Measurements from ENCODE around the gene TSPO. TPM values are rescaled to one million over a fixed set of nuclear protein-coding genes. Genes with fewer than 3 reads are reported as not detected.

Gene TSPO
- polyA plus RNA-seq, 6 donors from 2014 or later: 247 to 323 (median 288) TPM

DNA sequence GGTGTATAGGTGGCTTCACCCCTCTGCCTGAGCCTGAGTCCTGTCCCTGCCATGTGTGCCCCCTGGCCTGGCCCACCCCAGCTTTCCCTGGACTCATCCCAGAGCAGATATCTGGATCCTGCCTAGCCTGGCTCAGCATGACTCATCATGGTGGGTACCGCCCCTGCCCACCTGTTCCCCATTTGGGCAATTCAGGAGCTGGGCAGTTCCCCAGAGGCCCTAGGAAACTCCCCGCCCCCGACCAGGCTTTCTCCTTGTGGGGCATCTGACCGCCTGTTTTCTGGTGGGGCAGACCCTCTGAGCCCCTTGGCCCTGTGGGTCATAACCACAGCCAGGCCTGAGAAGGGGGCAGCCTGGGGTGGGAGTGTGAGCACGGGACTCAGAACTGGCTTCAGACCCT lies 4.4 kb downstream of the TSPO start:
- Mint-ChIP-seq H3K36me3 (no peaks in the 10 kb centered on the region), H3K9me3 (no peaks in the 10 kb centered on the region), H3K4me3 (no peak overlapping the region), H3K27ac (no peak overlapping the region), H3K27me3 (no peaks in the 10 kb centered on the region), H3K4me1 (peaks cover 22 to 45% (median 27%) of the 10 kb centered on the region in 3 donors)
- DNase-seq: no peak
- ATAC-seq (ENCODE audit: low read depth in 2 of 2): no peak

DNA sequence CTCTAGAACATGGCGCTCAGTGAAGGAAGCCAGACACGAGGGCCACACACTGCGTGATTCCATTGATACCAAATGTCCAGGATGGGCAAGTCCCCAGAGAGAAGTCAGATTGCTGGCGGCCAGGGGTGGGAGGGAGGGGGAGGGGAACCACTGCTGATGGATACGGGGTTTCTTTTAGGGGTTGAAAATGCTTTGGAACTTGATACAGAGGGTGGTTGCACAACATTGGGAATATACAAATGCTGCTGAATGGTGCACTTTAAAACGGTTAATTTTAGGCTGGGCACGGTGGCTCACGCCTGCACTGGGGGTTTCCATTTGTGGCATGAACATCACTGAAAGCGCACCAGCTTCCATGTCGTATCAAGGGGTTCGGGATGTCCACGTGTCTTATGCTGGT lies 5.1 kb downstream of the TSPO start:
- Mint-ChIP-seq H3K27me3 (no peaks in the 10 kb centered on the region), H3K4me1 (peaks cover 18 to 39% (median 22%) of the 10 kb centered on the region in 3 donors), H3K27ac (peak overlapping the region in 1 of 6 donors; percentile 50), H3K4me3 (peak overlapping the region in 1 of 8 donors; percentile 15), H3K36me3 (no peaks in the 10 kb centered on the region), H3K9me3 (no peaks in the 10 kb centered on the region)
- ATAC-seq (ENCODE audit: low read depth in 2 of 2) (no peak), DNase-seq (no peak)

DNA sequence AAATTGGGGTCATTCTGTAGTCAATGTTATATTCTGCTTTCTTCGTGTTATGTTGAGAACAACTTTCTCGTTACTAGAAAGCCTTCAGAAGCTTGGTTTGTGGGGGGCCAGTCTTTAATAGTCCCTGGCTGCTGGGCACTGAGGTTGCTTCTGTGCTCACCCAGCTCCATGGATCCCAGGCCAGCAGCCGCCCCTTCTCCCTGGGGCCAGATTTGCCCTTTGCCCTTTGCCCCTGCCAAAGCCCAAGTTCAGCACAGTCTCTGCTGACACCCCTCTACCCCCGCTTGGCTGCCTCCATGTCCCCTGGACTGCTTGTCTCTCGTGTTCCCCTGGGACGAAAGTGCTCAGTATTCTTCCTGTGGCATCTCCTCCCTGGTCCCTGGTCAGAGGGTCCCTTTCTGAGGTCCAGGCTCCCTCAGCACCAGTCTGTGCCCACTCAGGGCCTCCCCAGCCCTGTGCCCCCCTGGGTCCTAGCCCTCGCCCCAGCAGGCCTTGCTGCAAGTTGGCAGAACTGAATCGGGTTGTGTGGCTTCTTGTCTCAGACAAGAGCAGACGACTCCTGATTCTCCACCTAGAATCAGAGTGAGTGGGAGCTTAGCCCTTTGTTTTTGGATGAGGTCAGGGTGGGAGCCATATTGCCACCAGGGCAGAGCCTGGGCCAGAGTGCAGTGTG lies 6.7 kb downstream of the TSPO start:
- Mint-ChIP-seq H3K9me3 (no peaks in the 10 kb centered on the region), H3K27ac (peak overlapping the region in 1 of 6 donors; percentile 44), H3K4me1 (peaks cover 10 to 28% (median 18%) of the 10 kb centered on the region in 3 donors), H3K27me3 (no peaks in the 10 kb centered on the region), H3K36me3 (no peaks in the 10 kb centered on the region), H3K4me3 (peak overlapping the region in 1 of 8 donors; percentile 37)
- no peak for ATAC-seq (ENCODE audit: low read depth in 2 of 2)
- no peak for DNase-seq

DNA sequence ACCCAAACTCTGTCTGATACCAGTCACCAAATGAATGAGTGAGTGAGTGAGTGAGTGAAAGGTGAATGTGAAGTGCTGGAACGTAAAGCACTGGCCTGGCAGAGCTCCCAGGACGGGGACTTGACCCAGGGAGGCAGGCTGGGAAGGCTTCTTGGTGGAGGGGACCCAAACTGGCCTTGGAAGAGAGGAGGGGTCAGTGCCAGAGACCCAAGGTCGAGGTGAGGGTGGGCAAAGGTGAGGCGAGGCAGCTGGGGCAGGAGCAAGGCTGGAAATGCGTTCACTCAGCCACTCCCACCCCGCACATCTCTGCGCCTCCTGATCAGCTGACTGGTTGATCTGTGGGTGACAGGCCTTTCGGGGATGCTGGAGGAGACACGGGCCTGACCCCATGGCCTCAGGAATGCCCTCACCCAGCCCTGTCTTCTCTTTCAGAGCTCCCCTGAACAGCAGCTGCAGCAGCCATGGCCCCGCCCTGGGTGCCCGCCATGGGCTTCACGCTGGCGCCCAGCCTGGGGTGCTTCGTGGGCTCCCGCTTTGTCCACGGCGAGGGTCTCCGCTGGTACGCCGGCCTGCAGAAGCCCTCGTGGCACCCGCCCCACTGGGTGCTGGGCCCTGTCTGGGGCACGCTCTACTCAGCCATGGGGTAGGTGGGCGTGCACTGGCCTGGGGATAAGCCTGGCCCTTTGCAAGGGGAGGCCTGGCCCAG lies 7.6 kb downstream of the TSPO start:
- H3K4me1 Mint-ChIP-seq: peaks cover 9 to 29% (median 19%) of the 10 kb centered on the region in 3 donors

DNA sequence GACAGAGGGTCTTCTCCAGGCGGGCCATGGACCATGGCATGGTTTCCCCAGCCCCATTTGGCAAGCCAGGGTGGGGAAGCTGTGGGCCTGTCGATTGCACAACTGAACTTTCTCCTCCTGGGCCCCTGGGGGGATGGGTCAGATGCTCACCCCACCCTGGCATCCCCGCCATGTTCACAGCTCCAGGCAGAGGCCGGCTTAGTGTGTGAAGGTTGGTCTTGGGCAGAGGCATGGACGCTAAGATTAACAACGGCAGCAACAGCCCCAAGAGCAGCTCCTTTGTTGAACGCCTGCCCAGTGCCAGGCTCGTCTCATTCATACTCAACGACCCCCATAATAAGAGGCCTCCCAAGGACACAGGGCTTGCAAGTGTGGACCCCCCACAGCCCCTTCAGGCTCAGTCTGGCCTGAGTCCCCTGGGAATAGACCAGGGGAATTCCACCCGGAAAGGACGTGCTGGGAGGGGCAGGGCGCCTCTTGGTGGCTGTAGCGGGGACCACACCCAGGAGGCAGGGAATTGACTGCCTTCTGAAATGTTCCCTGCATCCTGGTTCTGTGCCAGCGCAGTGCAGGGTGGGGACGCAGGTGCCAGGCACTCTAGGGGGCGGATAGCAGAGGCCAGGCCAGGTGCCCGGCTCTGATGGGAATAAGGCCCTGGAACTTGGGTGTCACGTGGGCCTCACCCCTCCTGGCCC lies 8.3 kb downstream of the TSPO start:
- Mint-ChIP-seq H3K4me3 (no peak overlapping the region), H3K27me3 (no peaks in the 10 kb centered on the region), H3K4me1 (peaks cover 13 to 32% (median 25%) of the 10 kb centered on the region in 3 donors), H3K36me3 (peaks cover 0 to 4% of the 10 kb centered on the region in 2 donors), H3K9me3 (no peaks in the 10 kb centered on the region), H3K27ac (no peak overlapping the region)
- DNase-seq (no peak), ATAC-seq (ENCODE audit: low read depth in 2 of 2) (no peak)

More for the DNA sequence above, 7.6 kb downstream of the TSPO start:
- Mint-ChIP-seq H3K4me3 (no peak overlapping the region), H3K27me3 (no peaks in the 10 kb centered on the region), H3K27ac (peak overlapping the region in 2 of 6 donors; percentile 10 to 79), H3K9me3 (no peaks in the 10 kb centered on the region), H3K36me3 (peaks cover 0 to 3% of the 10 kb centered on the region in 2 donors)
- ATAC-seq (ENCODE audit: low read depth in 2 of 2): no peak
- DNase-seq: no peak

DNA sequence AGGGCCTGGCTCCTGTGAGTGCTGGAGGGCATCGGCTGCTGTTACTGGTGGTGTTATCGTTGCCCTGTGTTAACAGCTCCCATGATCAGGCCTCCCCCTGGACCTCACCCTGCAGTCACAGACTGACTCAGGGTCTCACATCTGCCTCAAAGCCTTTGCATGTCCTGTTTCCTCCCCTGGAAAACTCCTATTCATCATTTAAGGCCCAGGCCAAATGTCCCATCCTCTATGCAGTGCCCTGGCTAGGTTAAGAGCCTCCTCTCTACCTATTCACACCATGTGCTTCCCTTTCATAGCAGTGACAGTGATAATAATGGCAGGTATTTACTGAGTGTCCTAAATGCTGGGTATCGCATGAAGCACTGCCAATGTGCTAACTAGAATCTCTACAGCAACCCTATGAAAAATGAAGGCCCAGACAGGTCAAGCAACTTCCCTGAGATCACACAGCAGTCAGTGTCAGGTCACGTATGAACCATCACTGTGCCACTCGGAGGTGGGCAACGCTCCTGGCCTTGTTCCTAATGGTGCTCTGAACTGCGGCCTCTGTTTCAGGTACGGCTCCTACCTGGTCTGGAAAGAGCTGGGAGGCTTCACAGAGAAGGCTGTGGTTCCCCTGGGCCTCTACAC lies 9.3 kb downstream of the TSPO start:
- ATAC-seq (ENCODE audit: low read depth in 2 of 2) (no peak), DNase-seq (no peak)
- Mint-ChIP-seq H3K36me3 (peaks cover 0 to 4% of the 10 kb centered on the region in 2 donors), H3K4me1 (peaks cover 17 to 31% (median 25%) of the 10 kb centered on the region in 3 donors), H3K27me3 (no peaks in the 10 kb centered on the region), H3K4me3 (no peak overlapping the region), H3K27ac (peak overlapping the region in 1 of 6 donors; percentile 60), H3K9me3 (no peaks in the 10 kb centered on the region)

DNA sequence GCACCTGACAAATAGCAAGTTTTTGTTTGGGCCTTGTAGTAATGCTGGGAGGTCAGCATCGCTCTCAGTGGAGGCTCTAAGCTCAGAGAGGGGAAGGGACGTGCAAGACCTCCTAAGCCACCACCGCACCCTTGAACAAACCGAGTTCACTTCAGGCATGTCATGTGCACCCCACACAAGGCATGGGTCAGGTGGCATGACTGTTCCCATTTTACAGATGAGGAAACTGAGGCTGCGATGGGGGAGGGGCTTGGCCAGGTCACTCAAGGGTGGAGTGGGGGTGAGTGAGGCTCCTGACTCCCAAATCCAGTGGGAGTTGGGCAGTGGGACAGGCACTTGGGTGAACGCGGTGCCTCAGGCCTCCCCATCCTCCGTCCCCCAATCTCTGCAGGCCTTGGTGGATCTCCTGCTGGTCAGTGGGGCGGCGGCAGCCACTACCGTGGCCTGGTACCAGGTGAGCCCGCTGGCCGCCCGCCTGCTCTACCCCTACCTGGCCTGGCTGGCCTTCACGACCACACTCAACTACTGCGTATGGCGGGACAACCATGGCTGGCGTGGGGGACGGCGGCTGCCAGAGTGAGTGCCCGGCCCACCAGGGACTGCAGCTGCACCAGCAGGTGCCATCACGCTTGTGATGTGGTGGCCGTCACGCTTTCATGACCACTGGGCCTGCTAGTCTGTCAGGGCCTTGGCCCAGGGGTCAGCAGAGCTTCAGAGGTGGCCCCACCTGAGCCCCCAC lies 11.2 kb downstream of the TSPO start:
- no peak overlapping the region for H3K27ac Mint-ChIP-seq
- peaks cover 17 to 25% (median 21%) of the 10 kb centered on the region in 3 donors for H3K4me1 Mint-ChIP-seq
- H3K4me3 Mint-ChIP-seq: no peak overlapping the region
- no peaks in the 10 kb centered on the region for H3K9me3 Mint-ChIP-seq
- ATAC-seq (ENCODE audit: low read depth in 2 of 2) (no peak), DNase-seq (no peak)
- no peaks in the 10 kb centered on the region for H3K27me3 Mint-ChIP-seq
- H3K36me3 Mint-ChIP-seq: peaks cover 0 to 4% of the 10 kb centered on the region in 2 donors

DNA sequence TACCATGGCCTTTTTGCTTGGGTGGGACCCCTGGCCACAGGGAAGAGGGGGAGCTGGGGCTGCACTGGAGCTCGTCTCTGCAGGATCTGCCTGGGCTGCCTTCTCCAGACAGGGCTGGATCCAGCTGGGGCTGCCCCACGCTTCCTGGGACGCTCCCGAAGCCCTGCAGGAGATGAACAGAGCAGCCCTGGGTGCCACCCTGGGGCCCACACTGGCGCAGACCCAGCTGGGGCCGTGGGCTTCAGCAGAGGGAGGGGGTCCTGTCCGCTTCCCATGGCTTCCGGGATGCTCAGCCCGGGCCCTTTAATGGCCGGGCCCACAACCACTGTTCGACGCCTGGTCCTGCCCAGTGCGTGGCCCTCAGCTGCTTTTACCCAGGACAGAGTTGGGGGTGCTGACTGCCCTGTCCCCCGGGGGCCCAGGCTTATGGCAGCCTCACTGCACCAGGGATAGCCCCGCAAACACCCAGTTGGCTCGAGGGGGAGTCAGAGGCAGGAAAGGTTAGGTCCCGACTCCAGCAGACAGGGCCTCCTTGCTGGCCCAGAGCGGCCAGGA lies 12.0 kb downstream of the TSPO start:
- Mint-ChIP-seq H3K9me3 (no peaks in the 10 kb centered on the region), H3K27ac (peak overlapping the region in 2 of 6 donors; percentile 14 to 92), H3K4me1 (peaks cover 15 to 20% (median 17%) of the 10 kb centered on the region in 3 donors), H3K4me3 (peak overlapping the region in 2 of 8 donors; percentile 14 to 24), H3K36me3 (peaks cover 0 to 4% of the 10 kb centered on the region in 2 donors), H3K27me3 (no peaks in the 10 kb centered on the region)
- ATAC-seq (ENCODE audit: low read depth in 2 of 2): no peak
- DNase-seq: no peak

DNA sequence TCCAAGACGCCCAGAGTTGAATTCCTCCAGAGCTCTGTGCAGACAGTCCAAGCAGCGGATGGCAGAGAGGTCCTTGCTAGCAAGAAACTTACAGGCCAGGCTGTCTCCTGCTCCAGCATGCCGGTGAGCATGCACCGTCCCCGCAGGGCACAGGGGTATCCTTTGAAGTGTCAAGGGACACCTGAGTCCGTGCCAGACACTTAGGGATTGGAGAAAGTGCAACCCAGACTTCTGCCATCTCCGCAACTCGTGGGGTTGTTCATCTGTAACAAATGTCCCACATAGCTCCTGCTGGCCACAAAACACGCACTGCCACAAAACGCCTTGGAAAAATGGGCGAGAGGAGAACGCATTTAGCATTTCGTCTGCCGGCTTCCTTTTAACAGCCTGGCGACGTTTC lies 13.3 kb downstream of the TSPO start:
- Mint-ChIP-seq H3K36me3 (peaks cover 0 to 4% of the 10 kb centered on the region in 2 donors), H3K4me1 (peaks cover 13 to 17% (median 16%) of the 10 kb centered on the region in 3 donors), H3K9me3 (no peaks in the 10 kb centered on the region), H3K27me3 (no peaks in the 10 kb centered on the region), H3K4me3 (no peak overlapping the region), H3K27ac (peak overlapping the region in 2 of 6 donors; percentile 14 to 93)
- DNase-seq (no peak), ATAC-seq (ENCODE audit: low read depth in 2 of 2) (no peak)

DNA sequence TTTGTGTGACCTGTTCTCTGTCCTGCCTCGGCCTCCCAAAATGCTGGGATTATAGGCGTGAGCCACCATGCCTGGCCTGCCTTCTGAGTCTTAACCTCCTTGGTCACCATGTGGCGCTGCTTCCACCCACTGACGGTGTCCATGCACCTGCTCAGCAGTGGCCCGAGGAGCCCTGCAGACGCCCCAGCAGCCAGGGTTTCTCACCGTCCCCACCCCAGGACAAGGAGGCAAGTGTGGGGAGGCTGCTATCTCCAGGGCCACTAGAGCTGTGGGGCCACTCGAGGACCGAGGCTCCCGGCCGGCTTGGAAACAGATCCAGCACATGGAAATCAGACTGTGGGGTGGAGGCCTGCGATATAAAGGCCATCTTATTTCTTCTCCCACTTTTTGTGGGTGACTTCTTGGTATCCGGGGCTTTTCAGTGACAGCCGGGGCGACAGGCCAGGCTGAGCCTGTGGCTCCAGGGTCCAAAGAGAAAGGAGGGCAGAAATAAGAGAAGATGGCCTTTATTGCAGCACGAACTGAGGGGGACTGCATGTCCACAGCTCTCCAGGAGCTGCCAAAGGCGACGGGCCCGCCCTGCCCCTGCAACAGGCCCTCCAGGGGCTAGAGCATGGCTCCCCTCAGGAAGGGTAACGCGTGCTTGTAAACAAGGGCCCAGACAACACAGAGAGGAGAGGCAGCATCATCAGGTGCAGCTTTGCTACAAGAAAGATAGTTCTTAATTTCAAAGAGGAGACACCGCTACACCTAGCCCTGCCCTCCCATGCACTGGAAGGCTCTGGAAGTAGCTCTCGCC lies 15.0 kb downstream of the TSPO start:
- no peak overlapping the region for H3K27ac Mint-ChIP-seq

DNA sequence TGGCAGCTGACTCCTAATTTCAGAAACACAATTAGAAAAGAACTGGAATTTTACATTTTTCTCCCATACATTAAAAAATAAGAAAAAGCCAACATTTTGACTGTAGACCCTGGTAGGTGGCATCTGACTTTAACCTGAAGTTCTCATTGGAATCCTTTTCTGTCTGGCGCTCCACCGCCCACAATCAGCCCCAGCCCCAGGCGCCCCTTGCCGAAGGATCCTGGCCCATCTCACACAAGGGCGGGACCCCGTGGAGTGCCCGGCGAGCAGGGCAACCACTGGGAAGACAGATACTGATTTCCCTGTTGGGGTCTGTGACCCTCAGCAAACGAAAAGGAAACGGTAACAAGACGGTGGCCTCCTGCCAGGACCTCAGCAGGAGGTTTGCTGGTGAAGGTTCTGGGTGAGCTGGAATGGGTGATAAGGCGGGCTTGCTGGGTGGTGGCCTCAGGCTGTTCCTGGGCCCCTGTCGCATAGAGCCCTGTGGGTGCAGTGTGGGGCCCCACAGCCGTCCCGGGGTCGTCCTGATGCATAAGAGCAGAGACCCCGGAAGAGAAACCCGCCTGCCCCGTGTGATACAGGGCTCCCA lies 15.7 kb downstream of the TSPO start:
- peaks cover 0 to 4% of the 10 kb centered on the region in 2 donors for H3K36me3 Mint-ChIP-seq
- no peak overlapping the region for H3K4me3 Mint-ChIP-seq
- H3K27ac Mint-ChIP-seq: no peak overlapping the region
- H3K9me3 Mint-ChIP-seq: no peaks in the 10 kb centered on the region
- no peaks in the 10 kb centered on the region for H3K27me3 Mint-ChIP-seq
- peaks cover 9 to 17% (median 13%) of the 10 kb centered on the region in 3 donors for H3K4me1 Mint-ChIP-seq
- ATAC-seq (ENCODE audit: low read depth in 2 of 2) (no peak), DNase-seq (no peak)

More for the DNA sequence above, 15.0 kb downstream of the TSPO start:
- Mint-ChIP-seq H3K4me1 (peaks cover 9 to 17% (median 13%) of the 10 kb centered on the region in 3 donors), H3K9me3 (no peaks in the 10 kb centered on the region), H3K4me3 (peak overlapping the region in 1 of 8 donors; percentile 56), H3K27me3 (no peaks in the 10 kb centered on the region), H3K36me3 (peaks cover 0 to 4% of the 10 kb centered on the region in 2 donors)
- no peak for ATAC-seq (ENCODE audit: low read depth in 2 of 2)
- DNase-seq: no peak
